GM10266 (cell line): ENCODE data around the gene SH3PXD2B.

Source experiments
- DNase-seq: peaks from one replicate; pipeline ENCODE4 v3.0.0; 2012; ENCODE audit errors: extremely low spot score
- CTCF ChIP-seq: IDR thresholded peaks from 2 replicates; pipeline ENCODE4 v1.5.1; 2012; ENCODE audit warnings: mild to moderate bottlenecking, low read depth; ENCODE audit not compliant: control insufficient read depth, insufficient read depth; ENCODE audit errors: missing control alignments

The SH3PXD2B gene

GRCh38 chr5:172429201-172429940, 25.0 kb downstream of the SH3PXD2B start:
- no peak for DNase-seq
- TF ChIP-seq CTCF: no peak

GRCh38 chr5:172428224-172429166, 25.8 kb downstream of the SH3PXD2B start:
- no peak for DNase-seq
- TF ChIP-seq CTCF: no peak

- no peak for DNase-seq
Observed at GRCh38 chr5:172427202-172427601, 27.1 kb downstream of the SH3PXD2B start.

GRCh38 chr5:172426086-172426485, 28.2 kb downstream of the SH3PXD2B start:
- no peak for DNase-seq
- TF ChIP-seq CTCF: no peak

More at GRCh38 chr5:172427202-172427601, 27.1 kb downstream of the SH3PXD2B start:
- no peak for TF ChIP-seq CTCF

- no peak for TF ChIP-seq CTCF
- no peak for DNase-seq
Observed at GRCh38 chr5:172425402-172425801, 28.9 kb downstream of the SH3PXD2B start.

- no peak for TF ChIP-seq CTCF
Observed at GRCh38 chr5:172424808-172425207, 29.5 kb downstream of the SH3PXD2B start.

GRCh38 chr5:172424111-172424490, 30.2 kb downstream of the SH3PXD2B start:
- DNase-seq: no peak
- TF ChIP-seq CTCF: no peak

More at GRCh38 chr5:172424808-172425207, 29.5 kb downstream of the SH3PXD2B start:
- no peak for DNase-seq
